ENCODE results near the gene PELI2. TPM values are rescaled to one million over a fixed set of nuclear protein-coding genes. Genes with fewer than 3 reads are reported as not detected.

The PELI2 gene
- total RNA-seq, 1 experiment from 2014 or later: 0.19 TPM

DNA sequence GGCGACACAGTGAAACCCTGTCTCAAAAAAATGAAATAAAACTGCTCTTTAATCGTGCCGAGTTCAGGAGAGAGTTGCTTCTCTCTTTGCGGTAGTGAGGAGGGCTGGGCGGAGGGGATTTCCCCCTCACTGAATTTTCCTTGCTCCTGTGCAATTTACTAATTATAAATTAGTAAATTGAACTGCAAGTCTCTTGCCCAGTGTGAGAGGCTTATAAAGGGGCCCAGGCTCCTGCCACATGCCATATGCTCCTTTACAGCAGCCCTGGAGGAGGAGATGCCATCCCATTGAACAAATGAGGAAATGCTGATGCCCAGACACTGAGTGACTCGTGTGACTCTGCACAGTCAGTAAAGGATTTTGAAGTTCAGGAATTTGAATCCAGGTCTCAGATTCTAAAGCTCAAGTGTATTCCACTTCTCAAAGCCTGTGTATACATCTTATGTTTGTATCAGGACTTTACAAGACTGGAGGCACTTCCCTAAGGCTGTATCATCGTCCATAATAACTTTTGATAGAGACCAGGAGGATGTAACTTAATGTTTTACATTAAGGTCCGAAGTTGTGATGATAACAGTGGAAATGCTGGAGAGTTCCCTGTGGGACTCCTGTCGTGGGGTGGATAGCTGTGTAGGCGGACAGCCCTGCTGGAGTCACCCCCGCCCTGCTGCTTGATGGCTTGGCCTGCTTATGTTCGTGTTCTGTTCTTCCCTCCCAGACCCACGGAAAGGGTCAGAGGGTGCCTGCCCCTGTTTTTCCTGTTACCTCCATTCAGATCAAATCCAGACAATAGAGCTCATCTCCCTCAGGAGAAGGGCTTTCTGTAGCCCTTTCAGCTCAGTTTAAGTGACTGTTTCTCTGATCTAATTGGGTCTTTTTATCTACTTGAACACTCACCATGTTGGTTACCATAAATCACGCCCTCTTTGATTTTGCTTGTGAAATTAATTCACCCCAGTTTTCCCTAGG is 13.9 kb downstream of the PELI2 start:
- Mint-ChIP-seq H3K4me1 (ENCODE audit: insufficient read depth, unreplicated experiment) (peaks cover 4% of the 10 kb centered on the region), H3K9me3 (ENCODE audit: unreplicated experiment) (no peaks in the 10 kb centered on the region), H3K27me3 (ENCODE audit: insufficient read depth, unreplicated experiment) (peaks cover 58% of the 10 kb centered on the region), H3K4me3 (ENCODE audit: unreplicated experiment) (no peak overlapping the region), H3K36me3 (ENCODE audit: insufficient read depth, unreplicated experiment) (no peaks in the 10 kb centered on the region), H3K27ac (ENCODE audit: low read depth, unreplicated experiment) (no peak overlapping the region)
- no peak for TF ChIP-seq CTCF (IDR thresholded peaks at IDR 0.05; ENCODE audit: unreplicated experiment)
- no peak for DNase-seq (ENCODE audit: unreplicated experiment)
- ChIA-PET POLR2A (interaction anchor here (1.3 kb wide), 1 partner anchor 9 kb away, joined by 3 read pairs; no protein-coding TSS in a partner anchor), CTCF (interaction anchor here (0.7 kb wide), 2 partner anchors 100 to 394 kb away, joined by 3 to 4 read pairs; no protein-coding TSS in a partner anchor)
- intact Hi-C loops (cut with micrococcal nuclease): no loop called here
- BruUV-seq (replicated peaks): no TSS peak

- no peak for TF ChIP-seq CTCF (IDR thresholded peaks at IDR 0.05; ENCODE audit: unreplicated experiment)
- no peak for DNase-seq (ENCODE audit: unreplicated experiment)
- H3K9me3 Mint-ChIP-seq (ENCODE audit: unreplicated experiment): no peaks in the 10 kb centered on the region
- H3K36me3 Mint-ChIP-seq (ENCODE audit: insufficient read depth, unreplicated experiment): no peaks in the 10 kb centered on the region
- POLR2A ChIA-PET: interaction anchor here (0.7 to 1.0 kb wide), 3 partner anchors 12 to 357 kb away, joined by 3 read pairs; no protein-coding TSS in a partner anchor
- H3K4me3 Mint-ChIP-seq (ENCODE audit: unreplicated experiment): no peak overlapping the region
- H3K27me3 Mint-ChIP-seq (ENCODE audit: insufficient read depth, unreplicated experiment): peaks cover 72% of the 10 kb centered on the region
- H3K4me1 Mint-ChIP-seq (ENCODE audit: insufficient read depth, unreplicated experiment): peaks cover 4% of the 10 kb centered on the region
- intact Hi-C loops (cut with micrococcal nuclease): no loop called here
- CTCF ChIA-PET: interaction anchor here (0.5 to 0.6 kb wide), 2 partner anchors 282 to 499 kb away, joined by 3 read pairs; no protein-coding TSS in a partner anchor
- BruUV-seq (replicated peaks): no TSS peak
- no peak overlapping the region for H3K27ac Mint-ChIP-seq (ENCODE audit: low read depth, unreplicated experiment)
Observed at GRCh38 chr14:56133547-56133946, 15.3 kb downstream of the PELI2 start.

GRCh38 chr14:56135001-56135400 is 16.8 kb downstream of the PELI2 start:
- Mint-ChIP-seq H3K4me3 (ENCODE audit: unreplicated experiment) (no peak overlapping the region), H3K27me3 (ENCODE audit: insufficient read depth, unreplicated experiment) (peaks cover 87% of the 10 kb centered on the region), H3K27ac (ENCODE audit: low read depth, unreplicated experiment) (no peak overlapping the region), H3K4me1 (ENCODE audit: insufficient read depth, unreplicated experiment) (peaks cover 4% of the 10 kb centered on the region), H3K36me3 (ENCODE audit: insufficient read depth, unreplicated experiment) (no peaks in the 10 kb centered on the region), H3K9me3 (ENCODE audit: unreplicated experiment) (no peaks in the 10 kb centered on the region)
- TF ChIP-seq CTCF (IDR thresholded peaks at IDR 0.05; ENCODE audit: unreplicated experiment): no peak
- ChIA-PET CTCF (interaction anchor here (1.0 kb wide), 1 partner anchor 340 kb away, joined by 3 read pairs; no protein-coding TSS in a partner anchor), POLR2A (interaction anchor here (0.7 kb wide), 1 partner anchor 355 kb away, joined by 3 read pairs; no protein-coding TSS in a partner anchor)
- DNase-seq (ENCODE audit: unreplicated experiment): no peak
- BruUV-seq (replicated peaks): no TSS peak
- intact Hi-C loops (cut with micrococcal nuclease): no loop called here

DNA sequence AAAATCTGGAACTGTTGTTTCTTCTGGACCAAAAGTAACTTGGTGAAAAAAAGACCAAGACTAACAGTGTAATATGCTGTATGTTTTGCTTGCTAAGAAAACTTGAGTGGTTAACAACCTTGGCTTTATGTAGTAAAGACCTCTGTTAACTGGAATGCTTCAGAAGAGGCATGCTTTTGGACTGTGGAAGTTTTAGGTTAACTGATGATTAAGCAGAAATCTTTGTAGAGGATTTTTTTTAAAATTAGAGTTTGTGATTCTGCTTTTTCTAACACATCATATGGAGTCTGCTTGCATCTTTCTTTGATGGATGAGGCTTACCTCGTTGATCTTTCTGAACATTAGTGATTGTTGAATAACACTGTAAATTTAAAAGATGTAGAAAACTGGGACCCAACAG is 17.5 kb downstream of the PELI2 start:
- Mint-ChIP-seq H3K4me3 (ENCODE audit: unreplicated experiment) (no peak overlapping the region), H3K27ac (ENCODE audit: low read depth, unreplicated experiment) (no peak overlapping the region), H3K27me3 (ENCODE audit: insufficient read depth, unreplicated experiment) (peaks cover 93% of the 10 kb centered on the region), H3K4me1 (ENCODE audit: insufficient read depth, unreplicated experiment) (peaks cover 4% of the 10 kb centered on the region), H3K36me3 (ENCODE audit: insufficient read depth, unreplicated experiment) (no peaks in the 10 kb centered on the region), H3K9me3 (ENCODE audit: unreplicated experiment) (no peaks in the 10 kb centered on the region)
- BruUV-seq (replicated peaks): no TSS peak
- no peak for TF ChIP-seq CTCF (IDR thresholded peaks at IDR 0.05; ENCODE audit: unreplicated experiment)
- POLR2A ChIA-PET: interaction anchor here (0.7 to 1.5 kb wide), 2 partner anchors 33 to 354 kb away, joined by 3 read pairs; no protein-coding TSS in a partner anchor
- CTCF ChIA-PET: interaction anchor here (1.0 kb wide), 1 partner anchor 339 kb away, joined by 3 read pairs; no protein-coding TSS in a partner anchor
- intact Hi-C loops (cut with micrococcal nuclease): no loop called here
- DNase-seq (ENCODE audit: unreplicated experiment): no peak
